H9 (cell line): Measurements from ENCODE around the gene SPSB4. TPM values are rescaled to one million over a fixed set of nuclear protein-coding genes. Genes with fewer than 3 reads are reported as not detected.
A peak's percentile ranks its signal among the peaks of the same experiment; 100 is the strongest.

ENCODE experiments used
- DNase-seq: peaks from one replicate; pipeline ENCODE4 v3.0.0-alpha.2; 2017
- H2AFZ ChIP-seq: one replicate; pipeline ENCODE4 v1.6.1; 2013; ENCODE audit warnings: mild to moderate bottlenecking, low read length, control low read depth, moderate library complexity
- H2AK5ac ChIP-seq: 2 replicates; pipeline ENCODE4 v1.6.1; 2013; ENCODE audit warnings: low read length, control low read depth, mixed read lengths; ENCODE audit not compliant: insufficient read length
- H2BK120ac ChIP-seq: one replicate; pipeline ENCODE4 v1.6.1; 2013; ENCODE audit warnings: low read depth, mild to moderate bottlenecking, low read length, control low read depth, inconsistent platforms; ENCODE audit not compliant: poor library complexity, severe bottlenecking
- H2BK12ac ChIP-seq: 2 replicates; pipeline ENCODE4 v1.6.1; 2013; ENCODE audit warnings: low read length, control low read depth, mixed read lengths, low read depth; ENCODE audit not compliant: insufficient read length
- H2BK15ac ChIP-seq: 2 replicates; pipeline ENCODE4 v1.6.1; 2013; ENCODE audit warnings: low read depth, low read length, control low read depth
- H2BK20ac ChIP-seq: one replicate; pipeline ENCODE4 v1.6.1; 2013; ENCODE audit warnings: low read depth, mild to moderate bottlenecking, low read length, control low read depth, inconsistent platforms; ENCODE audit not compliant: poor library complexity, severe bottlenecking
- H2BK5ac ChIP-seq: 2 replicates; pipeline ENCODE4 v1.6.1; 2013; ENCODE audit warnings: low read length, control low read depth, mixed read lengths; ENCODE audit not compliant: insufficient read length
- H3K14ac ChIP-seq: 2 replicates; pipeline ENCODE4 v1.6.1; 2013; ENCODE audit warnings: low read length, control low read depth; ENCODE audit not compliant: insufficient read depth
- H3K18ac ChIP-seq: 2 replicates; pipeline ENCODE4 v1.6.1; 2013; ENCODE audit warnings: low read depth, mild to moderate bottlenecking, mixed read lengths, low read length, control low read depth; ENCODE audit not compliant: insufficient read length
- H3K23ac ChIP-seq: 2 replicates; pipeline ENCODE4 v1.6.1; 2013; ENCODE audit warnings: low read length, control low read depth, mixed read lengths, low read depth; ENCODE audit not compliant: insufficient read length
- H3K23me2 ChIP-seq: 2 replicates; pipeline ENCODE4 v1.6.1; 2013; ENCODE audit warnings: low read depth, mild to moderate bottlenecking, mixed read lengths, low read length, control low read depth; ENCODE audit not compliant: insufficient read length, poor library complexity, severe bottlenecking
- H3K27ac ChIP-seq: 2 replicates; pipeline ENCODE4 v1.5.1; 2013; ENCODE audit warnings: low read length, control low read depth, mixed read lengths, low read depth; ENCODE audit not compliant: insufficient read length
- H3K27me3 ChIP-seq: 2 replicates; pipeline ENCODE4 v1.6.1; 2013; ENCODE audit warnings: low read length, control low read depth, inconsistent platforms; ENCODE audit not compliant: insufficient read depth
- H3K4ac ChIP-seq: 2 replicates; pipeline ENCODE4 v1.6.1; 2013; ENCODE audit warnings: low read depth, mild to moderate bottlenecking, control low read depth, inconsistent platforms, low read length, moderate library complexity
- H3K4me1 ChIP-seq: 2 replicates; pipeline ENCODE4 v1.6.1; 2013; ENCODE audit warnings: low read length, control low read depth, inconsistent platforms; ENCODE audit not compliant: insufficient read depth
- H3K4me2 ChIP-seq: 2 replicates; pipeline ENCODE4 v1.6.1; 2013; ENCODE audit warnings: low read length, control low read depth, mixed read lengths; ENCODE audit not compliant: insufficient read length, insufficient read depth
- H3K56ac ChIP-seq: 2 replicates; pipeline ENCODE4 v1.6.1; 2013; ENCODE audit warnings: low read depth, mild to moderate bottlenecking, mixed read lengths, low read length, control low read depth; ENCODE audit not compliant: insufficient read length
- H3K79me1 ChIP-seq: 2 replicates; pipeline ENCODE4 v1.6.1; 2013; ENCODE audit warnings: low read depth, mild to moderate bottlenecking, moderate library complexity, low read length, control low read depth, inconsistent platforms; ENCODE audit not compliant: insufficient read depth, poor library complexity, severe bottlenecking
- H3K79me2 ChIP-seq: 2 replicates; pipeline ENCODE4 v1.6.1; 2013; ENCODE audit warnings: low read length, control low read depth, inconsistent platforms; ENCODE audit not compliant: insufficient read depth
- H3K9ac ChIP-seq: 2 replicates; pipeline ENCODE4 v1.6.1; 2013; ENCODE audit warnings: low read length, control low read depth, mixed read lengths; ENCODE audit not compliant: insufficient read length; ENCODE audit errors: extremely low read depth
- H3K9me3 ChIP-seq: one replicate; pipeline ENCODE4 v1.6.1; 2013; ENCODE audit warnings: low read depth, low read length, inconsistent platforms; ENCODE audit not compliant: control insufficient read depth
- H3T11ph ChIP-seq: one replicate; pipeline ENCODE4 v1.6.1; 2013; ENCODE audit warnings: mild to moderate bottlenecking, low read length, control low read depth, inconsistent platforms
- H4K20me1 ChIP-seq: one replicate; pipeline ENCODE4 v1.6.1; 2013; ENCODE audit not compliant: control insufficient read depth, insufficient read length, insufficient read depth
- H4K5ac ChIP-seq: 2 replicates; pipeline ENCODE4 v1.6.1; 2013; ENCODE audit warnings: low read depth, mild to moderate bottlenecking, mixed read lengths, low read length, control low read depth; ENCODE audit not compliant: insufficient read length
- H4K8ac ChIP-seq: replicated peaks from 2 replicates; pipeline ENCODE4 v1.6.1; 2013; ENCODE audit warnings: low read length, control low read depth, mixed read lengths, low read depth; ENCODE audit not compliant: insufficient read length
- H4K91ac ChIP-seq: 2 replicates; pipeline ENCODE4 v1.6.1; 2013; ENCODE audit warnings: low read depth, mild to moderate bottlenecking, moderate library complexity, mixed read lengths, low read length, control low read depth; ENCODE audit not compliant: insufficient read length
- H3K27ac Mint-ChIP-seq, 3 experiments: 2 replicates in 2 of 3; 3 replicates in 1 of 3; pipeline ENCODE4 v1.8.0; 2020 to 2021; ENCODE audit warnings: mixed read lengths in 3 of 3, mild to moderate bottlenecking in 1 of 3, moderate library complexity in 1 of 3
- H3K27me3 Mint-ChIP-seq: 2 replicates; pipeline ENCODE4 v1.8.0; 2021; ENCODE audit warnings: low read depth, mild to moderate bottlenecking, moderate library complexity, mixed read lengths
- H3K36me3 Mint-ChIP-seq, 3 experiments: 2 replicates in 2 of 3; 3 replicates in 1 of 3; pipeline ENCODE4 v1.8.0; 2020 to 2021; ENCODE audit warnings: low read depth in 3 of 3, mixed read lengths in 3 of 3; ENCODE audit not compliant: insufficient read depth in 1 of 3
- H3K4me1 Mint-ChIP-seq, 2 experiments: 2 replicates each; pipeline ENCODE4 v1.8.0; 2020; ENCODE audit warnings: mixed read lengths in 2 of 2
- H3K4me3 Mint-ChIP-seq, 2 experiments: 2 replicates in 1 of 2; 3 replicates in 1 of 2; pipeline ENCODE4 v1.8.0; 2020 to 2021; ENCODE audit warnings: mild to moderate bottlenecking in 2 of 2, mixed read lengths in 2 of 2, moderate library complexity in 1 of 2
- H3K9me3 Mint-ChIP-seq, 2 experiments: 2 replicates in 1 of 2; 3 replicates in 1 of 2; pipeline ENCODE4 v1.8.0; 2020; ENCODE audit warnings: mild to moderate bottlenecking in 2 of 2, mixed read lengths in 2 of 2, moderate library complexity in 1 of 2
- CTCF ChIP-seq: fragments of 200-600 bp; sonication (generic); conservative IDR thresholded peaks from 3 replicates; pipeline ENCODE4 v1.8.0; 2021; ENCODE audit warnings: antibody characterized with exemption, mild to moderate bottlenecking
- WGBS: extraction: QIAGEN DNeasy Blood & Tissue Kit; methylation state at CpG from one replicate; pipeline ENCODE4 v1.1.7; 2013; ENCODE audit warnings: missing lambda C conversion rate, low lambda C conversion rate, mixed read lengths; ENCODE audit not compliant: insufficient read length; ENCODE audit errors: extremely low coverage; 5-methylcytosine and 5-hydroxymethylcytosine counted together
- total RNA-seq: library from RNA; stranded (reverse); gene quantifications from 2 replicates; pipeline ENCODE4 v1.2.1, GENCODE V29; 2021

Gene SPSB4
- total RNA-seq, 1 experiment from 2014 or later = 6.2 TPM

GRCh38 chr3:141153679-141153966, 102.5 kb downstream of the SPSB4 start:
- WGBS = no CpG with 5 or more reads among the region's 1 CpG

More at GRCh38 chr3:141153679-141153966, 102.5 kb downstream of the SPSB4 start:
- DNase-seq = no peak
- Mint-ChIP-seq H3K9me3 (peaks cover 2% of the 10 kb centered on the region in 2 experiments; a peak in 3 of 5 replicates), H3K27me3 (no peaks in the 10 kb centered on the region), H3K27ac (peak overlapping the region in 1 of 3 experiments; percentile 50; a peak in 1 of 7 replicates), H3K4me3 (no peak overlapping the region), H3K36me3 (peaks cover 0 to 2% (median 0%) of the 10 kb centered on the region in 3 experiments; a peak in 1 of 7 replicates), H3K4me1 (peaks cover 14 to 22% of the 10 kb centered on the region in 2 experiments)
- no peak overlapping the region for H4K91ac ChIP-seq
- H4K5ac ChIP-seq = no peak overlapping the region
- H3K14ac ChIP-seq = no peak overlapping the region
- no peaks in the 10 kb centered on the region for H3K79me2 ChIP-seq
- no peak overlapping the region for H2AFZ ChIP-seq
- no peak overlapping the region for H2AK5ac ChIP-seq
- no peak overlapping the region for H3K4ac ChIP-seq
- no peaks in the 10 kb centered on the region for H3K4me1 ChIP-seq
- no peak overlapping the region for H3K56ac ChIP-seq
- no peak for TF ChIP-seq CTCF
- H4K20me1 ChIP-seq = no peaks in the 10 kb centered on the region
- H3K27me3 ChIP-seq = no peaks in the 10 kb centered on the region
- no peak overlapping the region for H4K8ac ChIP-seq
- H2BK15ac ChIP-seq = no peak overlapping the region
- no peak overlapping the region for H2BK5ac ChIP-seq
- no peak overlapping the region for H3K23ac ChIP-seq
- no peaks in the 10 kb centered on the region for H3K79me1 ChIP-seq
- H3K27ac ChIP-seq = no peak overlapping the region
- H3K23me2 ChIP-seq = no peaks in the 10 kb centered on the region
- no peak overlapping the region for H3T11ph ChIP-seq
- no peak overlapping the region for H3K18ac ChIP-seq
- H3K4me2 ChIP-seq = no peak overlapping the region
- no peak overlapping the region for H2BK120ac ChIP-seq
- H3K9me3 ChIP-seq = no peaks in the 10 kb centered on the region
- no peak overlapping the region for H3K9ac ChIP-seq
- no peak overlapping the region for H2BK12ac ChIP-seq
- no peak overlapping the region for H2BK20ac ChIP-seq
